ENCODE data around the gene SYNE3.

The SYNE3 gene

DNA sequence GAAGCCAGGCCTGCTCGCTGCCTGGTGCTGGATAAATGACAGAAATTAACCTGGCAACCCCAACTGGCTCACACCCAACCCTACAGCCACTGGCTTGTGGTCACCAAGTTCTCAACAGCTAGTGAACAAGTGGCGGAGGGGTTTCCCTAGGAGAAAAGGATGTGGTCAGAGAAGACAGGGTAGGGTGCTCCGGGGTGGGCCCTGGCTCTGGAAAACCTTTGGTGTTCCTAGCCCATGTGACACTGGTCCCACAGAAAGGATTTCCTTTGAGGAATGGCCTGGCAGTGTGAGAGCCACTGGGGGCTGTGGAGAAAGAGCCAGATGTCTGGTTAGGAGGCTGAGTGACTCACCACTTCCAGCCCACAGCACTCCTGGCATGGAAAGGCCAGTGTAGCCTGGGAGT lies 8.7 kb downstream of the SYNE3 start:
- POLR2A ChIA-PET (ENCODE audit: low non-redundant PET), result no interaction called here
- TF ChIP-seq, protein P1, sequence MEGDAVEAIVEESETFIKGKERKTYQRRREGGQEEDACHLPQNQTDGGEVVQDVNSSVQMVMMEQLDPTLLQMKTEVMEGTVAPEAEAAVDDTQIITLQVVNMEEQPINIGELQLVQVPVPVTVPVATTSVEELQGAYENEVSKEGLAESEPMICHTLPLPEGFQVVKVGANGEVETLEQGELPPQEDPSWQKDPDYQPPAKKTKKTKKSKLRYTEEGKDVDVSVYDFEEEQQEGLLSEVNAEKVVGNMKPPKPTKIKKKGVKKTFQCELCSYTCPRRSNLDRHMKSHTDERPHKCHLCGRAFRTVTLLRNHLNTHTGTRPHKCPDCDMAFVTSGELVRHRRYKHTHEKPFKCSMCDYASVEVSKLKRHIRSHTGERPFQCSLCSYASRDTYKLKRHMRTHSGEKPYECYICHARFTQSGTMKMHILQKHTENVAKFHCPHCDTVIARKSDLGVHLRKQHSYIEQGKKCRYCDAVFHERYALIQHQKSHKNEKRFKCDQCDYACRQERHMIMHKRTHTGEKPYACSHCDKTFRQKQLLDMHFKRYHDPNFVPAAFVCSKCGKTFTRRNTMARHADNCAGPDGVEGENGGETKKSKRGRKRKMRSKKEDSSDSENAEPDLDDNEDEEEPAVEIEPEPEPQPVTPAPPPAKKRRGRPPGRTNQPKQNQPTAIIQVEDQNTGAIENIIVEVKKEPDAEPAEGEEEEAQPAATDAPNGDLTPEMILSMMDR (conservative IDR thresholded peaks at IDR 0.05; ENCODE audit: low read depth), result no peak
- CTCF ChIA-PET, result interaction anchor here (0.6 kb wide), 2 partner anchors 24 to 55 kb away, joined by 3 read pairs; no protein-coding TSS in a partner anchor
- DNase-seq (ENCODE audit: low spot score), result peak; percentile 80
- H3K27ac ChIP-seq, result peak overlapping the region; percentile 94

DNA sequence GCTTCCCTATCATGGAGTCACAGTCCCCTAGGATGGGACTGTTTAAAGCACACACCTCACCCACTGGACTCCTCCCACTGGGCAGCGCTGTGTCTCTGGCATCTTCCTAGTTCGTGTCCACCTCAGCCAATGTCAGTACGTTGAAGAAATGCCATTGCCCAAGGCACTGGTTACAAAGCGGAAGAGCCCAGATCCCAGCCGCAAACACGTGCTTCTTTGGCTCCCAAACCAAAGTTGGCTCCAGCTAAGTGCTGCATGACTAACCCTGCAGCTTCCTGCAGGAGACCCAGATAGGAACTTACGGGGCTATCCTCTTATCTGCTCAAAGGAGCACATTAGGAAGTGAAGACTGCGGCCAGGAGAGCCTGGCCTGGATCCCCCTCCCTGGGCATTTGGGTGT lies 9.3 kb downstream of the SYNE3 start:
- peak overlapping the region; percentile 94 for H3K27ac ChIP-seq
- peak; percentile 96 for DNase-seq (ENCODE audit: low spot score)
- ChIA-PET POLR2A (ENCODE audit: low non-redundant PET) (no interaction called here), CTCF (interaction anchor here (0.6 kb wide), 1 partner anchor 55 kb away, joined by 3 read pairs; no protein-coding TSS in a partner anchor)
- TF ChIP-seq, protein P1 (conservative IDR thresholded peaks at IDR 0.05; ENCODE audit: low read depth), result no peak

DNA sequence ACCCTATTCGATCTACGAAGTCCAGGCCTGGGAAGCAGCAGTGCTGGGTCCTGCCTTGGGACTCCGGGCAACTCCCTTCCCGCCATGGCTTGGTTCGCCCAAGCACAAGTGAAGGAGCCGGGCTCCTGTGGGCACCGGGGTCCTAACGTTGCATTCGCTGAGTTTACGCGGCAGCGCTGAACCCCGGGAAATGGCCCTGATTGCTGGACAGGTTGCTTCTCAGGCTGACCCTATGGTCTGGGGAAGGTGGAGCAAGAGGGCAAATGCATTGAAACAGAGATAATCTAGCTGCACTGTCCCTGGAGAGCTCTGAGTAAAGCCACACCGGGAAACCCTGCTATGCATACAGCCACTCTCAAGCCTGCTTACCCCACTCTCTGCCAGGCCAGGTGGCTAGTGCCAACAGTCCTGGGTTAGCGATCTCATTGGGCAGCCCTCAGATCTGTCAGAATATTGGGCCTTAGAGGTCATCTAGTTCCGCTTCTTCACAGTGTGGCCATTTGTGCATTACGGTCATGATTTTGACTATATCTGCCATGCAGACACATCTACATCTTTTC lies 11.3 kb downstream of the SYNE3 start:
- ChIA-PET CTCF (interaction anchor here (0.6 to 0.7 kb wide), 3 partner anchors 12 to 556 kb away, joined by 3 to 4 read pairs (median 3); no protein-coding TSS in a partner anchor), POLR2A (ENCODE audit: low non-redundant PET) (no interaction called here)
- no peak for DNase-seq (ENCODE audit: low spot score)
- no peak overlapping the region; the same call in 1 of the 2 replicates for H3K27ac ChIP-seq
- TF ChIP-seq, protein P1 (conservative IDR thresholded peaks at IDR 0.05; ENCODE audit: low read depth), result no peak

DNA sequence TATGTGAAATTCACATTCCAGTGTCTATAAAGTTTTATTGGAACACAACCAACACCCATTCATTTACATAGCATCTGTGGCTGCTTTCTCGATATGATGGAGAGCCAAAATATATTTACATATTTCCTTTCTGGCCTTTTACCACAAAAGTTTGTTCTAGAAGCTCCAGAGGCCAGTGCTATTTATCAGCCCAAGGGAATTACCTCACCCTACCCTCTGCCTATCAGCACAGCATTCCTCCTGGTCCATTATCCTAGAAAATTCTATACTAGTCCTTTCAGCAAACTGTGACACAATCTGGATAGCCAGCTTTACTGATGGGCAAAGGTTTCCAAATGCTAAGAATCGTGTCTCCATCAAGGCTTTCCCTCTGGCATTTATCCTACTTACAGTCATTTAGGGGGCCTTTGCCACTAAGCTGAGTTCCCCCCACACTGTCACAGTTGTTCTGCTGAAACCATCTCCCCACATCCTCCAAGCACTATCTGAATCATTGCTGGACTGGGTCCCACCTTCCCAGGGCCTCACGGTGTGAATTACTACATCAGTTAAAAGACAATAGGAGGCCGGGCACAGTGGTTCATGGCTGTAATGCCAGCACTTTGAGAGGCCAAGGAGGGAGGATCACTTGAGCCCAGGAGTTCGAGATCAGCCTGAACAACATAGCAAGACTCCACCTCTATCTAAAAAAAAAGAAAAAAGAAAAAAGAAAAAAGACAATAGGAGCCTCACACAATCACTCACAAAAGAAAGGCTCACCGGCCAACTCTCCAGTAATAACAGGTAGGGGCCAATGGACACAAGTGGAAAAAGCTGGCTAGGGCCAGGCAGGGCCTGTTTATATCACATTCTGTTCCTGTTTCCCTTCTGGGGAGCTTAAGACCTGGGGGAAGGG lies 12.1 kb downstream of the SYNE3 start:
- ChIA-PET CTCF (interaction anchor here (0.7 kb wide), 1 partner anchor 556 kb away, joined by 4 read pairs; no protein-coding TSS in a partner anchor), POLR2A (ENCODE audit: low non-redundant PET) (no interaction called here)
- TF ChIP-seq, protein P1 (conservative IDR thresholded peaks at IDR 0.05; ENCODE audit: low read depth), result no peak
- no peak for DNase-seq (ENCODE audit: low spot score)
- no peak overlapping the region; the same call in 1 of the 2 replicates for H3K27ac ChIP-seq

GRCh38 chr14:95503365-95504134 lies 12.9 kb downstream of the SYNE3 start:
- CTCF ChIA-PET, result interaction anchor here (0.5 to 0.7 kb wide), 2 partner anchors 16 to 185 kb away, joined by 4 to 6 read pairs; no protein-coding TSS in a partner anchor
- no peak overlapping the region for H3K27ac ChIP-seq
- POLR2A ChIA-PET (ENCODE audit: low non-redundant PET), result no interaction called here

More at GRCh38 chr14:95503365-95504134, 12.9 kb downstream of the SYNE3 start:
- DNase-seq (ENCODE audit: low spot score), result no peak
- TF ChIP-seq, protein P1 (conservative IDR thresholded peaks at IDR 0.05; ENCODE audit: low read depth), result no peak

Data from RWPE1 (cell line).